Keratinocyte (primary cell): Measurements from ENCODE around the gene HSD11B2.

ENCODE experiments used
- EZH2 ChIP-seq: IDR thresholded peaks from one replicate; pipeline ENCODE4 v1.6.1; 2012; ENCODE audit warnings: inconsistent platforms, mild to moderate bottlenecking, low read length, moderate library complexity
- TF ChIP-seq, protein P1 (sequence below), 3 experiments: IDR thresholded peaks in 1 of 3; conservative IDR thresholded peaks in 1 of 3; optimal IDR thresholded peaks in 1 of 3; 2 replicates in 2 of 3; 3 replicates in 1 of 3; pipeline versions ENCODE3 to v1.5.1; 2011; ENCODE audit warnings: low read length in 3 of 3, mild to moderate bottlenecking in 3 of 3, moderate library complexity in 2 of 3, control low read depth in 1 of 3, inconsistent platforms in 1 of 3; ENCODE audit not compliant: insufficient read depth in 2 of 3; ENCODE audit errors: extremely low read depth in 1 of 3

GRCh38 chr16:67436640-67437193, 5.8 kb downstream of the HSD11B2 start:
- TF ChIP-seq, protein P1, sequence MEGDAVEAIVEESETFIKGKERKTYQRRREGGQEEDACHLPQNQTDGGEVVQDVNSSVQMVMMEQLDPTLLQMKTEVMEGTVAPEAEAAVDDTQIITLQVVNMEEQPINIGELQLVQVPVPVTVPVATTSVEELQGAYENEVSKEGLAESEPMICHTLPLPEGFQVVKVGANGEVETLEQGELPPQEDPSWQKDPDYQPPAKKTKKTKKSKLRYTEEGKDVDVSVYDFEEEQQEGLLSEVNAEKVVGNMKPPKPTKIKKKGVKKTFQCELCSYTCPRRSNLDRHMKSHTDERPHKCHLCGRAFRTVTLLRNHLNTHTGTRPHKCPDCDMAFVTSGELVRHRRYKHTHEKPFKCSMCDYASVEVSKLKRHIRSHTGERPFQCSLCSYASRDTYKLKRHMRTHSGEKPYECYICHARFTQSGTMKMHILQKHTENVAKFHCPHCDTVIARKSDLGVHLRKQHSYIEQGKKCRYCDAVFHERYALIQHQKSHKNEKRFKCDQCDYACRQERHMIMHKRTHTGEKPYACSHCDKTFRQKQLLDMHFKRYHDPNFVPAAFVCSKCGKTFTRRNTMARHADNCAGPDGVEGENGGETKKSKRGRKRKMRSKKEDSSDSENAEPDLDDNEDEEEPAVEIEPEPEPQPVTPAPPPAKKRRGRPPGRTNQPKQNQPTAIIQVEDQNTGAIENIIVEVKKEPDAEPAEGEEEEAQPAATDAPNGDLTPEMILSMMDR (optimal IDR thresholded peaks at IDR 0.05 in 1 of 3, IDR thresholded peaks at IDR 0.05 in 1 of 3, conservative IDR thresholded peaks at IDR 0.05 in 1 of 3; ENCODE audit: extremely low read depth in 1 of 3, insufficient read depth in 2 of 3, low read length in 3 of 3), result no peak
- TF ChIP-seq EZH2, result no peak
